Activated naive CD4-positive, alpha-beta T cell treated with anti-CD3 and anti-CD28 coated beads, Interleukin-2, amount 50 U/mL, for 24 hours (primary cell): ENCODE measurements around the gene SPATS1.

ENCODE experiments used
- H3K27ac Mint-ChIP-seq: one replicate; pipeline ENCODE4 v1.8.0; 2021; ENCODE audit warnings: mild to moderate bottlenecking, mixed read lengths
- H3K27me3 Mint-ChIP-seq: one replicate; pipeline ENCODE4 v1.8.0; 2021; ENCODE audit warnings: mixed read lengths
- H3K36me3 Mint-ChIP-seq: one replicate; pipeline ENCODE4 v1.8.0; 2021; ENCODE audit warnings: mixed read lengths
- H3K4me1 Mint-ChIP-seq: one replicate; pipeline ENCODE4 v1.8.0; 2021; ENCODE audit warnings: mixed read lengths
- H3K4me3 Mint-ChIP-seq: one replicate; pipeline ENCODE4 v1.8.0; 2021; ENCODE audit warnings: mild to moderate bottlenecking, mixed read lengths
- H3K9me3 Mint-ChIP-seq: one replicate; pipeline ENCODE4 v1.8.0; 2021; ENCODE audit warnings: mixed read lengths

SPATS1 gene, protein sequence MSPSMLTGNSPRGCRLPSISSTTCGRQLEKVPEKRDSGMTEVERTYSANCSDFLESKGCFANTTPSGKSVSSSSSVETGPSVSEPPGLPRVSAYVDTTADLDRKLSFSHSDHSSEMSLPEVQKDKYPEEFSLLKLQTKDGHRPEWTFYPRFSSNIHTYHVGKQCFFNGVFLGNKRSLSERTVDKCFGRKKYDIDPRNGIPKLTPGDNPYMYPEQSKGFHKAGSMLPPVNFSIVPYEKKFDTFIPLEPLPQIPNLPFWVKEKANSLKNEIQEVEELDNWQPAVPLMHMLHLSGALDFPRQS

DNA sequence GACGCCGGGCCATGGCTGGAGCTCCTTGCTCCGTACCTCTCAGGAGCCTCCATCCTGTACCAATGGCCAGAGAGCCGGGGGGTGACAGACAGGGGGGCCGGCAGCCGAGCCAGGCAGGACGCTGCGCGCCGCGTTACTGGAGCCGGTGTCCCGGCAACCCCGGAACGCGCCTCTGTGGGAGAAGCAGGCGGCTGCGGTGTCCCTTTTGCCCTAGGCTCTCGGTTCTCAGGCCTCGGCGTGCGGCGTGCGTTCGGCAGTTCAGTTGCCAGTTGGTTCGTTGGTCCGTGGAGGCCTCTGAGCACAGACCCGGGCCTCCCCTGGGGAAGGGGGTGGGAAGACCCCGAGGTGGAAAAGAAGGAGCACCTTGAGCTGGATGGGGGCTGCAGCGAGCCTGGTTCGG, at the start of gene SPATS1:
Gene SPATS1 (plus strand): TSS at position 162 of the 400 bp plus-strand sequence. CDS start 446 bp downstream, outside the sequence.
- Mint-ChIP-seq H3K36me3 (no peaks in the 10 kb centered on the region), H3K27me3 (peaks cover 29% of the 10 kb centered on the region), H3K4me3 (no peak within 1 kb of the TSS), H3K27ac (no peak within 1 kb of the TSS), H3K4me1 (no peaks in the 10 kb centered on the region), H3K9me3 (no peaks in the 10 kb centered on the region)

DNA sequence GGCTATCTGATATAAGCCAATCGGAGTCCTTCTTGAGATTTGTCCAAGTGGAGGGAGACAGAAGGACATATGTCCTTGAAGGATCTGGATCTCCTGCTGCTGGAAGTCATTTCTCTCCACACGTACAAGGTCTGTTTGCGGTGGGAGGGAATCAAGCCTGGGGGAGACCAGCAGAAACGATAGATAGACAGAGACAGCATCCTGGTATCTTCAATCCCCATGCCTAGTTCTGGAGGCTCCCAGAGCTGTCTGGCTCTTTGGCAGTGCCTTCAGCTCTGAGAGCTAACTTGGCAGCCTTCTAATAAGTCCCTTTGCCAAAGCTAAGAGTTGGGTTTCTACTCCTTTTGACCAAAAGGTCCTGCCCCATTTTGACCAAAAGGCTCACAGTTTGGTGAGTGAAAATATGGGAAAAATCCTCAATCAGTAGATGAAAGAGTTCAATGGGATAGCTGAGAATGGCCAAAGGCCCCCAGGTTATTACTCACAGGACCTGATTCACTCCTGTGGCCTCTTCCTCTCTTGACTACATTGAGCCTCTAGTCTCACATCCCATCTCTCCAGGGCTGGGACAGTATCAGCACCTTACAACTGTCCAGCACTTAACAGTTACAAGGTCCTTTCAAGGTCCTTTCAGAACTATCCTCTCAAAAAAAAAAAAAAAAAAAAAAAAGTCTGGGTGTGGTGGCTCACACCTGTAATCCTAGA, 49.6 kb upstream of the SPATS1 start:
- no peaks in the 10 kb centered on the region for H3K9me3 Mint-ChIP-seq
- no peaks in the 10 kb centered on the region for H3K36me3 Mint-ChIP-seq
- H3K27ac Mint-ChIP-seq: no peak overlapping the region
- peaks cover 2% of the 10 kb centered on the region for H3K4me1 Mint-ChIP-seq
- no peak overlapping the region for H3K4me3 Mint-ChIP-seq
- H3K27me3 Mint-ChIP-seq: peaks cover 45% of the 10 kb centered on the region

- Mint-ChIP-seq H3K27me3 (peaks cover 35% of the 10 kb centered on the region), H3K9me3 (no peaks in the 10 kb centered on the region), H3K4me3 (no peak overlapping the region), H3K4me1 (peaks cover 5% of the 10 kb centered on the region), H3K27ac (no peak overlapping the region), H3K36me3 (no peaks in the 10 kb centered on the region)
These were observed 47.3 kb upstream of the SPATS1 start for GRCh38 chr6:44294832-44295791.

DNA sequence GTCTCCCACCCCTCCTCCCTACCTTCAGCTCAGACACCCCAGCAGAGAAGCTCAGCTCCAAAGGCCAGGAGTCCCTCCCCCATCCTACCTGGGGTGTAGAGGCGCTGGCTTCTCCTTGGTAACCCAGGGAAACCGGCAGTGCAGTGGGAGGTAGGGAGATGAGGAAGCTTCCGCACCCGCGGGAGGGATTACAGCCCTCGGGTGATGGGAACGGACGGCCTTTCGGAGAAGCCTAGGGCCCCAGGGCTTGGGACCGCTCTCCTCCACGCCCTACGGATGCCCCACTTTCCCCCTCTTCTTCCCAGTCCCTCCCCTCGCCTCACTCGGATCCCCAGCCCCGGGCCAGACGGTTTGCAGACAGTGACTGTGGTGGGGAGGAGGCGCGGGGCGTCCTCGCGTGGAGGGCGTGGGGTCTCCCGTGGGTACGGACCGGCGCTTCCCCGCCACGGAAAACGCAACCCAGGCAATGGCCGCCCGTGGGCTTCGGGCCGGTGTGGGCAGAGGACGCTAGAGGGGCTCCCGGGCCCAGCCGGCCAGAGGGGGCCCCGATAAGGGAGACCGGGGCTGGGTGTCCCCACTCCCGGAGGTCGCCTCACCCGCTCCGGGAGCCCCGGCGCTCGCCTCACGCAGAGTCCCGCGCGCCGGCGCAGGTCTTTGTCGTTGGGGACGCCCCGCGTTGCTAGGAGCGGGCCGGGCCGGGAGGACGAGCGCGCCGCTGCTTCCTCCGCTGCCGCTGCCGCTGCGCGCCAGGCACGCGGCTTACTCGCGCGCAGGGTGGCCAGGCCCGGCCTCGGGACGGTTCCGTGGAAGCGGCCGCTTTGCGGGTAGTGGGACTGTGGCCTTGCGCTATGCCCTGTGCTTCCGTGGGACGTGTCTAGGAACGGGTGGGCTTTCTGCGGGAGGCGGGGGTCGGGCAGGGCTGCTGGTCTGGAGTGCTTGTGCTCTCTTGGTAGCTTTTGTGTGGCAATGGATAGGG, 45.1 kb upstream of the SPATS1 start:
- peaks cover 3% of the 10 kb centered on the region for H3K36me3 Mint-ChIP-seq
- H3K27ac Mint-ChIP-seq: no peak overlapping the region
- H3K9me3 Mint-ChIP-seq: no peaks in the 10 kb centered on the region
- peaks cover 5% of the 10 kb centered on the region for H3K4me1 Mint-ChIP-seq
- H3K4me3 Mint-ChIP-seq: peak overlapping the region; percentile 65
- H3K27me3 Mint-ChIP-seq: peaks cover 19% of the 10 kb centered on the region

DNA sequence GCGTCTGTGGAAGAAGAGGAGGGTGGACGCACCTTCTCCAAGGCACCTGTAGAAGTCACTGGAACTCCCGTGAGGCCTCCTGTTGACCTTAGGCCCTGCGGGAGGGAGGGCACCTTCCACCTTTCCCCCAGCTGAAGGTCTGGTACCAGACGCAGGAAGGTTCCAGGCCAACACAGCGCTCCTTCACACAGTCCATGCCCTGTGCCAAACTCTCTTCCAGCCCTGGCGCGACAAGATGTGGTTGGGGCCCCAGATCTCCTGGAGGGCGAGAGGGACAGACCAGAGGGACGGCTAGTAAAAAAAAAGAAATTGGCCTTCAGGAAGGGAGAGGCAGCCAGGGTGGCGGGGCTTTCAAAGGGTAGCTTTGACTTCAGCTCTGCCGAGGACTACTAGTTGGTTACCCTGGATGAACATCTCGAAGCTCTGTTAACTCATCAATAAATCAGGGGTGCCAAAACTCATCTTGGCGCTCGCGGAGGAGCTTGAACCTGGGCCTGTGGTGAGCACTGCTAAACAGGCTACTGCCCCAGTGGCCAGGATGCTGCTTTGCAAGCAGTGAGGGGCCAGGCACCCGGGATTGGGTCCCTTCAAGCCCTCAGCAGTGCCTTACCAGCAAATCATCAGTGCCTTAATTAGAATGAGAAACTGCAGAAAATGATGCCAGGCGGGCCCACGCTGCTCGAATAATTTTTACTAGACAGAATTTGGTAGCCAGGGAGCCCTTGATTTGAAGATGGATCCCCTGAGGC, 44.2 kb upstream of the SPATS1 start:
- Mint-ChIP-seq H3K4me3 (peak overlapping the region; percentile 65), H3K4me1 (peaks cover 5% of the 10 kb centered on the region), H3K27ac (no peak overlapping the region), H3K36me3 (peaks cover 3% of the 10 kb centered on the region), H3K9me3 (no peaks in the 10 kb centered on the region), H3K27me3 (peaks cover 16% of the 10 kb centered on the region)

DNA sequence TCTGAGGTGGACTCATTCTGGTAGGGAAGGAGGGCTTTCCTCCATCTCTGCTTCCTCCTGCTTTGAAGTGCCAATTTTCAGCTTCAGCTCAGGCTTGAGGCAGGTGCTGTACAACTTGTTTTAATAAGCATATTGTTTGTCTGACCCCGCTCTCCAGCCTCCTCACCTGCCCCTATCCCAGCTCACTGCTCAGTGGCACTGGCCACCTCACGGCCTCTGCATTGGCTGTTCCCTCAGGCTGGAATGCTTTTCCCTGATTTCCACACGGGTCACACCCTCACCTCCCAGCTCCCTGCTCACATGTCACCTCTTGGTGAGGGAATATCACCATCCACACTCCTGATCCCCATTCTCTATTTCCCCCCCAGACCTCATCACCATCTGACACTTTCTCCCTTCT, 43.6 kb upstream of the SPATS1 start:
- H3K27ac Mint-ChIP-seq: no peak overlapping the region
- peaks cover 3% of the 10 kb centered on the region for H3K36me3 Mint-ChIP-seq
- H3K9me3 Mint-ChIP-seq: no peaks in the 10 kb centered on the region
- H3K4me3 Mint-ChIP-seq: no peak overlapping the region
- H3K27me3 Mint-ChIP-seq: peaks cover 13% of the 10 kb centered on the region
- peaks cover 5% of the 10 kb centered on the region for H3K4me1 Mint-ChIP-seq

DNA sequence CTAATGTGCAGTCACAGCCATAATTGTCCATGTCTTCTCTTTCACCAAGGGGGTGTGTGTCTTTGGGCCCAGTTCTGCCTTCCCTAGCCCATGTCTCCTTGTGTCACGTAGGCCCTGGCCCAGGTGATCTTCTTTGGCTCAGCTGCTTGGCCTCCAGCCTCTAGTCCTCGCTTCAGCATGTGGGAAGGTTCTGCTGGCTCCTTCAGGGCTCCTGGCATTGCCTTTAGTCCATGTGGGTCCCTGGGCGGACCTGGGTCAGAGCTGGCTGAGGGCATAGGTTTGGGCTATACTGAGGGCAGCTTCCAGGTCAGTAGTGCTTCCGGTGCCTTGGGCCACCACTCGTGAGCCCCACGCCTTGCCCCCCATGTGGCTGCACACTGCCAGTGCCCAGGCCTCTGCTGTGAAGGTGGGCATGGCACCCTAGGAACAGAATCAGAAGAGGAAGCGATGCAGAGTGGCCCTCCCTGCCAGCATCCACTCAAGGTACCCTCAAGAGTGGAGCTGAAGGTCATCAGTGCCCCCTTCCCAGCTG, 42.1 kb upstream of the SPATS1 start:
- Mint-ChIP-seq H3K4me3 (no peak overlapping the region), H3K27me3 (peaks cover 6% of the 10 kb centered on the region), H3K9me3 (no peaks in the 10 kb centered on the region), H3K36me3 (peaks cover 3% of the 10 kb centered on the region), H3K4me1 (peaks cover 5% of the 10 kb centered on the region), H3K27ac (no peak overlapping the region)

GRCh38 chr6:44301106-44301505, 41.3 kb upstream of the SPATS1 start:
- no peak overlapping the region for H3K4me3 Mint-ChIP-seq
- peaks cover 3% of the 10 kb centered on the region for H3K36me3 Mint-ChIP-seq
- peaks cover 5% of the 10 kb centered on the region for H3K4me1 Mint-ChIP-seq
- peaks cover 3% of the 10 kb centered on the region for H3K27me3 Mint-ChIP-seq
- H3K9me3 Mint-ChIP-seq: no peaks in the 10 kb centered on the region
- H3K27ac Mint-ChIP-seq: no peak overlapping the region

- no peak overlapping the region for H3K4me3 Mint-ChIP-seq
- H3K27me3 Mint-ChIP-seq: no peaks in the 10 kb centered on the region
- no peaks in the 10 kb centered on the region for H3K9me3 Mint-ChIP-seq
- peaks cover 3% of the 10 kb centered on the region for H3K36me3 Mint-ChIP-seq
- H3K27ac Mint-ChIP-seq: no peak overlapping the region
- H3K4me1 Mint-ChIP-seq: peaks cover 5% of the 10 kb centered on the region
These were observed 40.5 kb upstream of the SPATS1 start for GRCh38 chr6:44301782-44302564.

DNA sequence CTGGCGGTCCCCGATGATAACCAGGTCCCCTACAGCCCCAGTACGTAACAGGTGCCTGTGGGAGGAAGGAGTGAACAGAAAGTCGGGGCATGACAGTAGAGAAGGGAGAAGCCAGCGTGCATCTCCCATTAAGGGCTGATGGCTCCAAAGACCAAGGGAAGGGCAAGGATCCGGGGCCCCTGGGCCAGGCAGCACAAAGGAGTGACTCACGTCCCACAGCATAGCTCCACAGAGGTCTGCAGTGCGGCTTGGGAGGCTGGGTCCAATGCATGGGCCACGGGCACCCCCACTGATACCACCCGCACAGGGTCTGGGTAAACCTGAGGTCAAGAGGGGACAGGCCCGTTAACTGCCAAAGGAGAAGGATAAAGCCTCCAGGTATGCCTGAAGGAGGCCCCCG, 39.6 kb upstream of the SPATS1 start:
- Mint-ChIP-seq H3K27ac (no peak overlapping the region), H3K36me3 (peaks cover 3% of the 10 kb centered on the region), H3K27me3 (no peaks in the 10 kb centered on the region), H3K9me3 (no peaks in the 10 kb centered on the region), H3K4me3 (no peak overlapping the region), H3K4me1 (peaks cover 2% of the 10 kb centered on the region)

- no peaks in the 10 kb centered on the region for H3K9me3 Mint-ChIP-seq
- H3K36me3 Mint-ChIP-seq: peaks cover 3% of the 10 kb centered on the region
- no peaks in the 10 kb centered on the region for H3K4me1 Mint-ChIP-seq
- no peak overlapping the region for H3K27ac Mint-ChIP-seq
- no peak overlapping the region for H3K4me3 Mint-ChIP-seq
- H3K27me3 Mint-ChIP-seq: no peaks in the 10 kb centered on the region
These were observed 38.6 kb upstream of the SPATS1 start for GRCh38 chr6:44303842-44304241.

DNA sequence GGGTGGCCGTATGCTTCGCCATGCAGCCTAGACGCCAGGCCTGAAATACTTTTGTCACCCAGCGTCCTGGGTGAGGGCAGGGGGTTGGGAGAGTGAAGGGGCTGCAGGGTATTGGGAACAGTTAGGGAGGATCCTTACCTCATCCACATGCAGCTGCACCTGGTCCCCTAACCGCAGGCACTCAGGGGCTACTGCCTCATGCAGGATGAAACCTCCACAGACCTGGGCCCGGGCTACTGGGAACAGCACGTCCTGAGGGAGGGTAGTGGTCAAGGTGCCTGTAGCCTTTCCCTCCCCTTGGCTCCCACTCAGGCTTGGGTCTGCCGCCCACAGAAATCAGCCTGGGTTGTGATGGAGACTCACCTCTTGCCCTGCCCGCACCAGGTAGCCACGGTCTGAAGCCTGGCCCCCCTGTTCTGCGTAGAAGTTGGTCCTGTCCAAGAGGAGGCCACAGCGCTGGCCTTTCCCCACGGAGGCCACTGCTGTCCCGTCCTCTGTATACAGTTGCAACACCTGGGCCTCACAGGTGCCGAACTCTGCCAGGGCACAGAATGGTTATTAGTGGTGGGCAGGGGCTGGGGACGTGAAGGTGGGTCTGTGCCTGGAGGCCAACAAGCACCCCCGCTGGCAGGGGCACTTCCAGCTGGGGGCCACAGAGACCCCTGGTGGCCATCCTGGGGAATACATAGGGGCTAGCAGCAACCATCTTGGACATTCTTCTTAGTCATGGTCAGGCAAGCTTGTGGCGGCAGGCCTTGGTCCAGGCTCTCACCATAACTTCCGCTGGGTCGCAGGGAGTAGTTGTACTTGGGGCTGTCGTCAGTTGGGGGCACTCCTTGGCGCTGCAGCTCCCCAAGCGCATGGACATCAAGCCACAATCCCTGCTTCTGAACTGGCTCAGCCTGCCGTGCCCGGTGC, 37.9 kb upstream of the SPATS1 start:
- Mint-ChIP-seq H3K9me3 (no peaks in the 10 kb centered on the region), H3K27me3 (no peaks in the 10 kb centered on the region), H3K4me3 (no peak overlapping the region), H3K36me3 (peaks cover 3% of the 10 kb centered on the region), H3K4me1 (no peaks in the 10 kb centered on the region), H3K27ac (no peak overlapping the region)
